T follicular helper cell (primary cell): ENCODE data around the gene RETREG3.
A peak's percentile ranks its signal among the peaks of the same experiment; 100 is the strongest.
"Not testable (repeated sequence)": the region's sequence is repeated elsewhere in the genome, so short reads cannot be mapped to it uniquely, and the experiment has no call there.

ENCODE experiments used
- DNase-seq: peaks from one replicate; pipeline ENCODE4 v3.0.0-alpha.2; 2020; ENCODE audit warnings: low read depth

RETREG3 gene

GRCh38 chr17:42573095-42573494 is 36.1 kb downstream of the RETREG3 start:
- DNase-seq: no peak

GRCh38 chr17:42571435-42572225 is 37.5 kb downstream of the RETREG3 start:
- DNase-seq: no peak

GRCh38 chr17:42568341-42569111 is 40.6 kb downstream of the RETREG3 start:
- DNase-seq: no peak

- peak; percentile 87 for DNase-seq
Observed at GRCh38 chr17:42566883-42567573, 42.1 kb downstream of the RETREG3 start, which contains the start of gene MLX. MLX (plus strand) TSS chr17:42567100; CDS start chr17:42567125, 25 bp downstream.

GRCh38 chr17:42566215-42566882 is 42.8 kb downstream of the RETREG3 start:
- DNase-seq: no peak

GRCh38 chr17:42565523-42566214 is 43.5 kb downstream of the RETREG3 start:
- no peak for DNase-seq

GRCh38 chr17:42564815-42565522 is 44.2 kb downstream of the RETREG3 start:
- DNase-seq: no peak

- no peak for DNase-seq
Observed at GRCh38 chr17:42563950-42564349, 45.2 kb downstream of the RETREG3 start.

GRCh38 chr17:42563543-42563942 is 45.6 kb downstream of the RETREG3 start:
- no peak for DNase-seq

GRCh38 chr17:42563143-42563509 is 46.0 kb downstream of the RETREG3 start:
- no peak for DNase-seq

GRCh38 chr17:42562388-42563142 is 46.6 kb downstream of the RETREG3 start:
- DNase-seq: no peak

- DNase-seq: peak; percentile 86
Observed at GRCh38 chr17:42561897-42562387, 47.2 kb downstream of the RETREG3 start, which contains the start of gene COASY. COASY (plus strand) TSS chr17:42562148; CDS start chr17:42562623, 475 bp downstream.

GRCh38 chr17:42560246-42560645 is 48.9 kb downstream of the RETREG3 start:
- no peak for DNase-seq

- no peak for DNase-seq
Observed at GRCh38 chr17:42559075-42559474, 50.1 kb downstream of the RETREG3 start.

- not testable (repeated sequence) for DNase-seq
Observed at GRCh38 chr17:42555961-42556617, 53.1 kb downstream of the RETREG3 start.

GRCh38 chr17:42555122-42555622 is 54.0 kb downstream of the RETREG3 start:
- DNase-seq: no peak

- peak; percentile 54 for DNase-seq
Observed at GRCh38 chr17:42554250-42555121, 54.7 kb downstream of the RETREG3 start.

- DNase-seq: no peak
Observed at GRCh38 chr17:42553866-42554249, 55.3 kb downstream of the RETREG3 start.
